Lower lobe of right lung (tissue), 2 donors: ENCODE data around the gene CEMIP. TPM values are rescaled to one million over a fixed set of nuclear protein-coding genes. Genes with fewer than 3 reads are reported as not detected.

ENCODE experiments used
- ATAC-seq, 2 donors: fragments of 200-7000 bp; cut with Tn5 transposase; one replicate each; pipeline ENCODE4 v1.9.1; 2020 to 2022; ENCODE audit warnings: mild to moderate bottlenecking in 2 of 2, moderate library complexity in 2 of 2
- DNase-seq: peaks from one replicate; pipeline ENCODE4 v3.0.0-alpha.2; 2020
- H3K27ac ChIP-seq: fragments of 200-600 bp; one replicate; pipeline ENCODE4 v1.8.0; 2022
- H3K27me3 ChIP-seq: fragments of 200-600 bp; one replicate; pipeline ENCODE4 v1.8.0; 2022; ENCODE audit warnings: low read depth
- H3K36me3 ChIP-seq: fragments of 200-600 bp; one replicate; pipeline ENCODE4 v1.8.0; 2022; ENCODE audit warnings: mild to moderate bottlenecking
- H3K4me1 ChIP-seq: fragments of 200-600 bp; one replicate; pipeline ENCODE4 v1.8.0; 2022
- H3K4me3 ChIP-seq: fragments of 200-600 bp; one replicate; pipeline ENCODE4 v1.8.0; 2022; ENCODE audit warnings: mild to moderate bottlenecking
- H3K9me3 ChIP-seq: fragments of 200-600 bp; one replicate; pipeline ENCODE4 v1.8.0; 2022
- CTCF ChIP-seq: fragments of 200-600 bp; IDR thresholded peaks from one replicate; pipeline ENCODE4 v1.8.0; 2022; ENCODE audit warnings: antibody characterized with exemption, mild to moderate bottlenecking
- intact Hi-C: fragments of 100-400 bp; cut with DNase I; formaldehyde crosslinking; loops from one replicate; pipeline ENCODE4 v1.11.0; 2022
- total RNA-seq: library from RNA; stranded (reverse); fragmentation: NEBNext Ultra II Directional; extraction: Animal tissue kit (Norgen Biotek cat#: 25700); gene quantifications from one replicate; pipeline ENCODE4 v1.2.1, GENCODE V29; 2021
- donor health status: DM: no; HTN: yes; CAD: no; lungs with severe emphysema.

Gene CEMIP
- total RNA-seq, 1 donor from 2014 or later, result 7.3 TPM

GRCh38 chr15:80778621-80778963 lies 578 bp upstream of the CEMIP start:
- H3K27ac ChIP-seq, result no peak overlapping the region
- H3K27me3 ChIP-seq, result peaks cover 24% of the 10 kb centered on the region
- peaks cover 51% of the 10 kb centered on the region for H3K4me1 ChIP-seq
- TF ChIP-seq CTCF, result no peak
- DNase-seq (no peak), ATAC-seq (no peak)
- no peaks in the 10 kb centered on the region for H3K9me3 ChIP-seq
- H3K36me3 ChIP-seq, result no peaks in the 10 kb centered on the region
- H3K4me3 ChIP-seq, result peak overlapping the region; percentile 58
- intact Hi-C loops, result loop anchor here (5.0 to 10.0 kb wide), 2 partner anchors 211 to 324 kb away; no protein-coding TSS in a partner anchor

GRCh38 chr15:80779658-80780415 lies 667 bp downstream of the CEMIP start:
- intact Hi-C loops, result loop anchor here (5.0 to 10.0 kb wide), 2 partner anchors 213 to 325 kb away; no protein-coding TSS in a partner anchor
- DNase-seq (no peak), ATAC-seq (peak; percentile 40 to 42)
- Histone ChIP-seq H3K9me3 (no peaks in the 10 kb centered on the region), H3K4me3 (peak overlapping the region; percentile 58), H3K27me3 (peaks cover 24% of the 10 kb centered on the region), H3K27ac (no peak overlapping the region), H3K36me3 (no peaks in the 10 kb centered on the region), H3K4me1 (peaks cover 51% of the 10 kb centered on the region)
- no peak for TF ChIP-seq CTCF

- TF ChIP-seq CTCF, result no peak
- H3K4me3 ChIP-seq, result peak overlapping the region; percentile 58
- peaks cover 24% of the 10 kb centered on the region for H3K27me3 ChIP-seq
- H3K36me3 ChIP-seq, result peaks cover under 1% of the 10 kb centered on the region
- intact Hi-C loops, result no loop called here
- peak; percentile 52 to 53 for ATAC-seq
- no peak overlapping the region for H3K27ac ChIP-seq
- peaks cover 51% of the 10 kb centered on the region for H3K4me1 ChIP-seq
- DNase-seq, result peak; percentile 73
- H3K9me3 ChIP-seq, result no peaks in the 10 kb centered on the region
Measured at GRCh38 chr15:80780416-80781221, 1.4 kb downstream of the CEMIP start.

GRCh38 chr15:80783260-80783659 lies 4.1 kb downstream of the CEMIP start:
- peaks cover 3% of the 10 kb centered on the region for H3K36me3 ChIP-seq
- intact Hi-C loops, result no loop called here
- no peak overlapping the region for H3K4me3 ChIP-seq
- H3K4me1 ChIP-seq, result peaks cover 28% of the 10 kb centered on the region
- no peak overlapping the region for H3K27ac ChIP-seq
- TF ChIP-seq CTCF, result no peak
- H3K27me3 ChIP-seq, result peaks cover 24% of the 10 kb centered on the region
- no peaks in the 10 kb centered on the region for H3K9me3 ChIP-seq
- ATAC-seq (no peak), DNase-seq (no peak)

- Histone ChIP-seq H3K4me1 (peaks cover 7% of the 10 kb centered on the region), H3K27ac (no peak overlapping the region), H3K9me3 (no peaks in the 10 kb centered on the region), H3K27me3 (peaks cover 7% of the 10 kb centered on the region), H3K36me3 (peaks cover 3% of the 10 kb centered on the region), H3K4me3 (no peak overlapping the region)
- no peak for DNase-seq
- no peak for ATAC-seq
- intact Hi-C loops, result no loop called here
- TF ChIP-seq CTCF, result no peak
Measured at GRCh38 chr15:80785335-80785734, 6.2 kb downstream of the CEMIP start.
